Activated CD4-positive, alpha-beta T cell treated with anti-CD3 and anti-CD28 coated beads, Interleukin-2, Interleukin-4, amounts not matched to agents 100 ng/mL and 50 ng/mL, durations not matched to agents 16 hours and 8 hours (primary cell): ENCODE measurements around the gene PLA2G6.
"Not testable (repeated sequence)": the region's sequence is repeated elsewhere in the genome, so short reads cannot be mapped to it uniquely, and the experiment has no call there.

Experiments used
- DNase-seq: peaks from one replicate; pipeline ENCODE4 v3.0.0-alpha.2; 2020; ENCODE audit warnings: low spot score

Gene PLA2G6

DNA sequence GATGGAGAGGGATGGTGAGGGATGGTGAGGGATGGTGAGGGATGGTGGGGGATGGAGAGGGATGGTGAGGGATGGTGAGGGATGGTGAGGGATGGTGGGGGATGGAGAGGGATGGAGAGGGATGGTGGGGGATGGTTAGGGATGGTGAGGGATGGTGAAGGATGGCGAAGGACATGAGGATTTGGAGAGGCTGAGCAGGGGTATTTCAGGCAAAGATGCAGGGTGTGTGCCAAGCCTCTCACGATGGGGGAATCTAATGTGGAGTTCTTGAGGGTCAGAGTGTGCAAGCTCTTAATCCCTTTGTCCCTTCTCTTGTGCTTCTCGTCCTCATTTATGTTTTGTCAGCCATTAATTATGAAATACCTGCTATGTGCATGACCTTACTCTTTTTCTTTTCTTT is 7.5 kb upstream of the PLA2G6 start:
- DNase-seq: no peak

- no peak for DNase-seq
Measured at GRCh38 chr22:38187413-38188212, 6.0 kb upstream of the PLA2G6 start.

- DNase-seq: no peak
Measured at GRCh38 chr22:38186429-38186828, 4.8 kb upstream of the PLA2G6 start.

GRCh38 chr22:38184788-38185187 is 3.2 kb upstream of the PLA2G6 start:
- no peak for DNase-seq

DNA sequence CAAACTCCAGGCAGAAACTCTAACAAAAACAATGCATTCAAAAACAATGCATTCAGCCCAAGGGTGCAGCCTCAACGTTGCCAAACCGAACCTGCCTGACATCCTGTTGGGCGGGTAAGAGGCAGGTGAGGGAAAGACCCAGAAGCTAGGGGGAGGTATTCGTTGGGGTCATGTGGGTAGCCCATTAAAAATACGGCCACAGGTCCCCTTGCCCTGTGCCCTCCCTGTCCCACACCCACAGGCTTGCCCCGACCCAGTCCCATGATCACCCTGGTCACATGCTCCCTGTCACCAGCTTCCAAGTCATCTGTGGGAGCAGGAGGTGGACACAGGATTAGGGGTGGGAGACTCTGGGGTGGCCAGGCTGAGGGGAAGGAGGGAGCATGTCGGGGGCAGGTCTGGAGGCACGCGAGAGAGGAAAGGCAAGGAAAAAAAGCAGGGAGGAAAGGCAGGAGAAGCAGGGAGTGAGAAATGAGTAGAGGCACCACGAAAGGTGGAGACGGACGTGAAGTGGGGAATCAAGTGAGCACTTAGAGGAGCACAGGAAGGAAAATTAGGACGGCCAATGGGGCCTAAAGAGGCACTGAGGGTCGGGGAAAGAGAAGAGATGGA is 683 bp downstream of the PLA2G6 start:
- peak; percentile 40 for DNase-seq

DNA sequence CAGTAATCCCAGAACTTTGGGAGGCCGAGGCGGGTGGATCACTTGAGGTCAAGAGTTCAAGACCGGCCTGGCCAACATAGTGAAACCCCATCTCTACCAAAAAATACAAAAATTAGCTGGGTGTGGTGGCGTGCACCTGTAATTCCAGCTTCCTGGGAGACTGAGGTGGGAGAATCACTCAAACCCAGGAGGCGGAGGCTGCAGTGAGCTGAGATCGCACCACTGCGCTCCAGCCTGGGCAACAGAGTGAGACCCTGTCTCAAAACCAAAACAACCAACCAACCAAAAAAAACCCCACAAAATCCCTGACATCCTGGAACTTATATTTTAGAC is 3.1 kb downstream of the PLA2G6 start:
- DNase-seq: not testable (repeated sequence)

DNA sequence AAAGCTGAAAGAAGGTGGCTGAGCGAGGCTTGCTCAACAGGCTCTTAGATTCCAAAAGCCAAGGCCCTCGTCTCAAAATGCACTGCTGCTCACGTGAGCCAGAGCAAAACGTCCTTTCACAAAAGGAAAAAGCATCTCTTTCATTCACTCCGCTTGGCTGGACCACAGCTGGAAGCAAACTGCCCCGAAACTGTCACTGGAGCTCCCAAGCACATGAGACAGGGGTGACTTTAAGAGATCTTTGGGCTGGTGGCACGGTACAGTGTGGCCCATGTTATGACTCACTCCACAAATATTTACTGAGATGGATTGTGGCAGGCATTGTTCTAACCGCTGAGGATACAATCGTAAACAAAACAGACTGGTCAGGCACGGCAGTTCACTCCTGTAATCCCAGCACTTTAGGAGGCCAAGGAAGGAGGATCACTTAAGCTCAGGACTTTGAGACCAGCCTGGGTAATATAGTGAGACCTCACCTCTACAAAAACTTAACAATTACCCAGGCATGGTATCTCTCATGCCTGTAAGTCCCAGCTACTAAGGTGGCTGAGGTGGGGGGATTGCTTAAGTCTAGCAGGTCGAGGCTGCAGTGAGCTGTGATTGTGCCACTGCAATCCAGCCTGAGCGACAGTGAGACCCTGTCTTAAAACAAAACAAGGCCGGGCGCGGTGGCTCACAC is 3.6 kb downstream of the PLA2G6 start:
- DNase-seq: no peak

- not testable (repeated sequence) for DNase-seq
Measured at GRCh38 chr22:38177571-38177925, 4.1 kb downstream of the PLA2G6 start.

DNA sequence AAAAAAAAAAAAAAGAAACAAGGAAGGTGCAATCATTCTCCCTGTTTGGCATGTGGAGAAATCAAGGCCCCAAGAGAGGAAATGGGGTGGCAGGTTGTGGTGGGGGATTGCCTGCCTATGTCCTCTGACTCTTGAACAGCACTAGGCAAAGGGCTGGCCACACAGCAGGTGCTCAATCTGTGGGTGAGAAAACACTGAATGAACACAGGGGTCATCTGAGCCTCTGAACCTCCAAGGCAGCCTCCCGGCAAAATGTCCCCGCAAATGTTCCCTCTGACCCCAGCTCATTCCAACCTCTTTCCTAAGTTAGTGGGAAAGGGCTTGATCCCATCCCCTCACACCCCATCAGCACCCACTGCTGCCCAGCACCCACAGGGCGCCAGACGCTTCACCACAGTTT is 4.6 kb downstream of the PLA2G6 start:
- no peak for DNase-seq

DNA sequence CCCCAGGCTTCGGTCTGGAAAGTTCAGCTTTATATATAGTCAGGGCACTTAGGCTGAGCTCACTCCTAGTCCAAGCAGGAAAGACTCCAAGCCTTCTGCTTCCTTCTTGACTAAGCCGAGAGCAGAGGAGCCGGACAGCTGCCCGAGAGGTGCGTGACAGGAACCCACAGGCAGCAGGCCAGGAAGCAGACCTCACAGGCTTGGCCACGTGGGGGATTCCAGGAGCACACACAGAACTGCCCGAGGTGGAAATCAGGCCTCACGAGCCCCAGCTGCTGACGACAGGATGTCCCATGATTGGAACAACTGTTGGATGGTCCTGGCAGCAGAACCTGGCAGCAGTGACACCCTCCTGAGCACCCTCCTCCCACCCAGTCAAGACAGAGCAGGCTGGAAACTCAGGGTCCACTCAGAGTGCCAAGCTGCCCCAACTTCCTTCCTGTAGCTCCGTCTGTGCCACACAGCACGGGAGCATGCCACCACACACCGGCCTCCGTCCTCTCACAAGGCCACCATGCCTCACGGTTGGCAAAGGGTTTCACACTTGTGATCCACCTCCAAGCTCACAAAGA is 5.4 kb downstream of the PLA2G6 start:
- no peak for DNase-seq

DNA sequence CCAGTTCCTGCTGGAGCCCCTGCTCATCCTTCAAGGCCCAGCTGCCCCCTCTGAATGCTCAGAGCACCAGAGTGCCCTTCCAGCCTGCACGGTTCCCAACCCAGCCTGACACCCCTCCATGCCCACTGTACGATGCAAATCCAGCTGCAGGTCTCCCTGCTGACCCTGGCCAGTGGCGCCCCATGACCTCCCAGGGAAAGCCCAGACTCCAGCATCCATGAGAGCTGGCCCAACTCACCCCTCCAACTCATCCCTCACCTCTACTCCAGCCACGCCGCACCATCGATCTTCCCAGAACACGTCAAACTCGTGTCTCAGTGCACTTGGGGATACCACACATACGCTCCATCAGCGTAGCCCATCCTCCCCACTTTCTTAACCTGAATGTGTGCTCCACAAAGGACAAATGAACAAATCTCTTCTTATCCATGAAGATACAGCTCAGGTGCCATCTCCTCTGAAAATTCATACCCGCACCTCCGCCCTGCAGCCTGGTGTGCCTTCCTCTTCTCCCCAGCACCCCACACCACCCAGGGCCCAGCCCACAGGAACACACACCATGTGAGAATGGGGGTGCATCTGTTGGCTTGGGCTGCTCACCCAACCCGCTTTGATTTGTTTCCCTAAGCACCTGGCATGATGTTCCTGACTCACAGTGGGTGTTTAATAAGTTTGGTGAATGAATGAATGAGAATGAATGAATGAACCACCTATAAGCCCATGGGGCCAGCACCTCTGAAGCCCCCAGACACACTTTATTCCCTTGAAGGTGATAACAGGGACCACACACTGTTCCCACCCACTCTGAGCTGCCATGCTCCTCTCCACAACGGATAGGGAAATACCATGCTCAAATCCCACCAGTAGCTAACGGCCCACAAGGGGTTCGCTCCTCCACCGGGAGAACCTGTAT is 6.2 kb downstream of the PLA2G6 start:
- DNase-seq: no peak

DNA sequence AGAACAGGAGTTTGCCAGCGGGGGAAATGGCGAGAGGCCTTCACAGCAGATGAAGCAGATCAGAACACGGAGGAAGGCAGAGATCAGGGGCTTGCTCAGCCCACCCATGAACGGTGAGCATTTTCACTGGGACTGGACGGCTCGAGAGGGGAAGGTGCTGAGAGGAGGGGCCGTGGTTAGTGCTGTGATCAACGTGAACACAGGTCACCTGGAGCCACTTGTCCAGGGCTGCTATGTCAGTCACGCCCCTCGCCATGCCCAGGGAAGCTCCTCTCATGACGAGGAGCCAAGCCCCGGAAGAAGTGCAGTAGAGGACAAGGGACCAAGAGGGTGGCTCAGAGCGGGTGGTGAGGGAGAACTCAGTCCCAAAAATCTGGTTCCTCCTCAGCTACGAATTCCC is 7.0 kb downstream of the PLA2G6 start:
- no peak for DNase-seq

GRCh38 chr22:38173641-38173906 is 8.1 kb downstream of the PLA2G6 start:
- DNase-seq: no peak

- DNase-seq: no peak
Measured at GRCh38 chr22:38172832-38173640, 8.6 kb downstream of the PLA2G6 start.

- DNase-seq: no peak
Measured at GRCh38 chr22:38171927-38172831, 9.5 kb downstream of the PLA2G6 start.

DNA sequence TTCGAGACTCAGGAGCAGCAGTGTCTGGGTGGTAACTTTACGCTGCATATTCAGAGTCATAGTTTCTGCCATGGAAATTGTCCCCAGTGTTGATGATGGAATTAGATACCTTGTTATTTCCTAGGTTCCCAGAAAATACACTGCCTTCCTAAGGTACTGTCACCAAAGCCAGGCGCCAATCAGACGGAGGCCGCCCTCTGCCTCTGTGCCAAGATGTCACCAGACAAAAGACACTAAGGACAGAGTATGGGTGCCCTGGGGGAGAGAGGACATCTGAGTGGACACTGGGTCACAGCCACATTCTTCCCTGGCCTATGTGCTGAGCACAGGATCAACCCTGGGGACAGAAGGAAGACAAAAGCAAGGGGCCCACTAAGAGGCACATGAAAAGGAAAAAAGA is 11.2 kb downstream of the PLA2G6 start:
- DNase-seq: no peak

DNA sequence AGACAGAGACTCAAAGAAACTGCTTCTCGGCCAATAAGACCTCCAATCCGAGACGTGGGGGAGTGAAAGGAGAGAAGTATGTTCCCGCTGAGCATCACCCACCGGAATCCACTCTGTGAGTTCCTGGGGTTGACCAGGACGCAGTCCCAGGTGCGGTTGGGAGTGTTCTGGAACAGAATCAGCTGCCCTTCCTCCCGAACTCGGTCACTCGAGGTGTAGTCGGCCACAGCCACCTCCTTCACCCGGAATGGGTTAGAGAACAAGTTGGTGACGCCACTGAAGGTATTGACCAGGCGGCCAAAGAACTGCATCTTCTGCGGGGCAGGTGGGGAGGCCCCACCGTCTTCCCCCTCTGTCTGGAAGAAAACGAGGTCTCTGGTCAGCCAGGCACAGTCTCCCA is 12.5 kb downstream of the PLA2G6 start:
- DNase-seq: no peak

GRCh38 chr22:38167988-38168407 is 13.6 kb downstream of the PLA2G6 start:
- DNase-seq: no peak

GRCh38 chr22:38165922-38166593 is 15.6 kb downstream of the PLA2G6 start:
- no peak for DNase-seq

GRCh38 chr22:38164551-38164918 is 17.1 kb downstream of the PLA2G6 start:
- no peak for DNase-seq
